ENCODE measurements around the gene GSPT2. TPM values are rescaled to one million over a fixed set of nuclear protein-coding genes. Genes with fewer than 3 reads are reported as not detected.
"Not testable (repeated sequence)": the region's sequence is repeated elsewhere in the genome, so short reads cannot be mapped to it uniquely, and the experiment has no call there.

GSPT2 gene
- total RNA-seq = 1 to 10 TPM; 8.7 to 9.4 TPM
- long read RNA-seq, transcript GSPT2-201 (1 exons, 2,802 nt) = major isoform, 8 of 8 reads
- long read RNA-seq, partial matches to known transcripts = 0 of 8 reads
- long read RNA-seq, other reads (novel, unspliced or antisense) = 0 of 8 reads

DNA sequence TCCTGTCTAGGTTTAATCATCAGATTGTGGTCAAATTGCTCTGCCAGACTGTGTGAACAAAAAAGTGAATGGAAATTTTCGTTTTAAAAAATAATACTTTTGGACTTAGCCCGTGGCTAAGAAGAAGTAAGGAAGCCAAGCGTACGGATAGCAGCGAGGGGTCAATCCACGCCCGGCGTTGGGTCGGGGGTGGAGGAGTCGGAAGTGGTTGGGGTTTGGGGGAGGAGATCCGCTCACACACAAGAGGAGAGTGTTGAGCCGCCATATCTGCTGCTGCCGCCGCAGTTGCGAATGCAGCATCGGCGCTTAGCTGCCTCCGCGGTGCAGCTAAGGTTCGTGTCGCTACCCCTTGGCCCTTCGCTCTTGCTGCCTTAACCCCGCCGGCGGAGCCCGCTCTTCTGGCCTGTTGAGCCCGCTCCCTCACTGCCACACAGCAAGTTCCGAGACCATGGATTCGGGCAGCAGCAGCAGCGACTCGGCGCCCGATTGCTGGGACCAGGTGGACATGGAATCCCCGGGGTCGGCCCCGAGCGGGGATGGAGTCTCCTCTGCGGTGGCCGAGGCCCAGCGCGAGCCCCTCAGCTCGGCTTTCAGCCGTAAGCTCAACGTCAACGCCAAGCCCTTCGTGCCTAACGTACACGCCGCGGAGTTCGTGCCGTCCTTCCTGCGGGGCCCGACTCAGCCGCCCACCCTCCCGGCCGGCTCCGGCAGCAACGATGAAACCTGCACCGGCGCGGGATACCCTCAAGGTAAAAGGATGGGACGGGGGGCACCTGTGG, at the start of gene GSPT2:
Gene GSPT2 (plus strand): TSS at position 264 of the 779 bp plus-strand sequence. CDS start 185 bp downstream, at position 449.
- peak; percentile 99 for ATAC-seq
- peak; percentile 64 for DNase-seq
- intact Hi-C loops (cut with DNase I) = no loop called here

DNA sequence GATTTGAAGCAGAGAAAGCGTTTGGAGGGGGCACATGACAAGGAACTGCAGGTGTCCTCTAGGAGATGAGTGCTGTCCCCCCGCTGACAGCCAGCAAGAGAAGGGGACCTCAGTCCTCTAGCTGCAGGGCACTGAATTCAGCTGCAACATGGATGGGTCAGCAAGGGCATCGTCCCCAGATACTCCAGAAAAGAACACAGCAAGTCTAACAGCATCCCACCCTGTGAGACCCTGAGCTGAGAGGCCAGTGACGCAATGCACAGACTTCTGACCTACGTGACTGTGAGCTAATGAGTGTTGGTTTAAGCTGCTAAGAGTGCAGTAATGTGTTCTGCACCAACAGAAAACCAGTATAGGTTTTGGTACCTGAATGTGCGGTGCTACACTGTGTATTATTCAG, 49.0 kb upstream of the GSPT2 start:
- intact Hi-C loops (cut with DNase I) = no loop called here
- no peak for DNase-seq
- ATAC-seq = no peak

DNA sequence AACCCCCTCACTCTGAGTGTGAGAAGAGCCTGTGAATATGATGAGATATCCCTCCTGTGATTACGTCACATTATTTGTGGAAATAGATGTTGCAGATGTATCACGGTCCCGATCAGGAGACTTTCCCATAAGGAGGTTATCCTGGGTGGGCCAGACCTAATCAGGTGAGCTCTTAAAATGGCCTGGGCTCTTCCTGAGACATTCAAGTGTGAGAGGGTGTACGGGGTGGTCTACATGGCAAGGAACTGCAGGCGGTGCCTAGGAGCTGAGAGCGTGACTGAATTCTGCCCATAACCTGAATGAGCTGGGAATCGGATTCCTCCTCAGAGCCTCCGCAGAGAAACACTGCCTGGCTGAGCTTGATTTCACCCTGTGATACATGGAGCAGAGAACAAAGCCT, 45.8 kb upstream of the GSPT2 start:
- DNase-seq = no peak
- ATAC-seq = no peak
- intact Hi-C loops (cut with DNase I) = no loop called here

DNA sequence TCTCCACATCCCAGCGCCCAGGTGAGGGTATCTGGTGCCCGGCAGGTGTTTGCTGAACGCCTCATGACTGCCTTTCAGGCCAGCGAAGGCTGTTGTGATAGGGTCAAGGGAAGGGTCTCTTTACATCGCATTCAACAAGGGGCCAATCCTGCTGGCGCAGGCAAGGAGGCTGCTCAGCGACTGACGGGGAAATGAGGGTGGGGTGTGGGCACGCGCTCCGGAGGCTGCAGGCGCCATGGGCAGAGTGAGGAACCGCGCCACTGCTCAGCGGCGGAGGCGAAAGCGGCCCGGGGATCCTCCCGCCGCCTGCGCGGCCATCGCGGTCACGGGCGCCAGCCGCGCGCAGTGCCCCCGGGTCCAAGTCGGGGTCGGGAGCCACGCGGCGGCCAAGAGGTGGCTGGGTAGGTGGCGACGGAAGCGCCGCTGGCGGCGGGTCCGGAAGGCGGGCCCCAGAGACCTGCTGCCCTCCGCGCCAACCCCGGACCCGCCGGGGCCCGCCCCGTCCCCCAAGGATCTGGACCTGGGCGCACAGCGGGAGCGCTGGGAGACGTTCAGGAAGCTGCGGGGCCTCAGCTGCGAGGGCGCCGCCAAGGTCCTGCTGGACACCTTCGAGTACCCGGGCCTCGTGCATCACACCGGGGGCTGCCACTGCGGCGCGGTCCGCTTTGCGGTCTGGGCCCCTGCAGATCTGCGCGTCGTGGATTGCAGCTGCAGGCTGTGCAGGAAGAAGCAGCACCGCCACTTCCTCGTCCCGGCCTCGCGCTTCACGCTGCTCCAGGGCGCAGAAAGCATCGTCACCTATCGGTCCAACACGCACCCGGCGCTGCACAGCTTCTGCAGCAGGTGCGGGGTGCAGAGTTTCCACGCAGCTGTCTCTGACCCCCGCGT, 32.7 kb upstream of the GSPT2 start, which contains the start of gene CENPVL1:
Gene CENPVL1 (plus strand): TSS at position 236 of the 888 bp plus-strand sequence. CDS start 0 bp downstream, at position 236.
- DNase-seq; intact Hi-C loops (cut with DNase I); ATAC-seq: not testable (repeated sequence)

DNA sequence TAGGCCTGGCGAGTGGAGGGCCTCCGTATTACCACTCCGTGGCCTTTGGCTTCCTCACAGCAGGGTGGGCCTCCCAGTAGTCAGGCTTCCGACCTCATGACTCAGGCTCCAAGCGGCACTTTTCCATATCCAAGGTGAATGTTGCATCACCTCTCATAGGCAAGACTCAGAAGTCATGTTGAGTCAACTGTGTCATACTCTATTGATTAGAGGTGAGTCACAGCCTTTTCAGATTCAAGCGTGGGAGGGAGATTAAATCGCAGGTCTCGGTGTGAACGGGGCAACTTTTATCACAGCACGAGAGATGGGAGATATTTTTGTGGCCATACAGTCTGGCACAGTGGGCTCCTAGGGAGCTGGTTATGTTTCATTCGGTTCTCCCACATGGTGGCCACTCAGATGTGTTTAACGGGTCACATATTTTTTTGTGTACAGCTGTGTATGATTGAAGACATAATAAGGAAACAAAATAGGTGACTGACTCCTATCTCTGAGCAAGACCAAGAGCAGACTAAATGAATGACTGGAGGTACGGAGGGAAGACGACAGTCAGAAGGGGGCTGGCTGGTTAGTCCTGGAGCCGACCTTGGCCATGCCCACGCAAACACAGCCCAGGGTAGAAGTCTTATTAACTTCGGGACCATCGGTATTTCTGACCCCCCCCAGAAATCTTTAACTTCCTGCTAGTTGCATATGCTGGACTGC, 30.1 kb upstream of the GSPT2 start:
- intact Hi-C loops (cut with DNase I); DNase-seq; ATAC-seq: not testable (repeated sequence)

DNA sequence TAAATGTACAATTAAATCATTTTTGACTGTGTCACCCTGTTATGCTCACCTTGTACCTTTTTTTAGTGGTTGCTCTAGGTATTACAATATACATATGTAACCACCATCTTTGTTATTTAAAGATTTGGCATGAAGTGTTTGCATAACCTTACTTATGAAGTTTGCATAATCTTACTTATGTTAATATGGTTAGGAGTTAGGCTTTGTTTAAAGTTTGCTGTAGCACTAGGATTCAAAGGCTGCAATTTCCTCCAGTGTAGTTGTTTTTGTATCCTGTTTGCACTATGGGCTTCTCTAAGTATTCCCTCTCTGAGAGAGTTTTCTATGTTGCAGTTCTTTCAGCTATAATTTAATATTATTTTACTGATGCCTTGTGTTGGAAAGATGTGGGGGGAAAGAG, 15.0 kb upstream of the GSPT2 start:
- ATAC-seq (no peak), DNase-seq (no peak)
- intact Hi-C loops (cut with DNase I) = no loop called here

DNA sequence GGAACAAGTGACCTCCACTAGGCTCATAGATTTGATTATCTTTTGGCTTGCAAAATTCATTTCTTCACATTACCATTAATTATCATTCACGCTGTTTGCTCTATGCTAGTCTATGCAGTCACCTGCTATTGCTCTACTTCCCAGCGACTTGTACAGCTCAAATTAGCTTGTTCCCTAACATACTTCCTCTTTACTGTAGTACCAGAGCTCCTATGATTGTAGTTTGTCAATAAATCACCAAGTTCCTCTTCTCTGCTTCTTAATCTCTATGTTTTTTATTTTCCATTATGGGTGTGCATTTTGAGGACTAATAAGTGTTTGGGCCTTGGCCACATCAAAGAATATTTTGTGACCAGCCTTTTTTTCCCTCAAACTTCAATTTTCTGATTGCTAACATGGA, 6.2 kb upstream of the GSPT2 start:
- intact Hi-C loops (cut with DNase I) = no loop called here
- DNase-seq (no peak), ATAC-seq (no peak)

DNA sequence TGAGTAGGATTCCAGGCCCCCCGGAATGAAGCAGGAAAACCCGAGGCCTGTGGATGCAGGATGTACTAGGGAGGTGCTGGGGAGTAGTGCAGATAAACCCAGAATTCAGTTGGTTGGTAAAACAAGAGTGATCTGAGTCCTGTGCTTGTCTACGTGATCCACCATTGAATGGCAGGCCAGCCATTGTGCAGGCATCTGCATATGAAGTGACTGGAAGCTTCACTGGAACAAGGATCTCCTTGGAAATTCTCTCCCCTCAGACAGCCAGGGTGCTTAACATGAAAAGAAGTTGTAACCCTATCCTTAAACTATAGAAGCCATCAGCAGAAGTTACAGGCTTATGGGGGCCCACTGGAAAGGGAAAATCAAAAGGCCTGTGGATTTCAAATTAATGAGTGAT, 656 bp upstream of the GSPT2 start:
- intact Hi-C loops (cut with DNase I) = no loop called here
- DNase-seq = no peak
- ATAC-seq = no peak

DNA sequence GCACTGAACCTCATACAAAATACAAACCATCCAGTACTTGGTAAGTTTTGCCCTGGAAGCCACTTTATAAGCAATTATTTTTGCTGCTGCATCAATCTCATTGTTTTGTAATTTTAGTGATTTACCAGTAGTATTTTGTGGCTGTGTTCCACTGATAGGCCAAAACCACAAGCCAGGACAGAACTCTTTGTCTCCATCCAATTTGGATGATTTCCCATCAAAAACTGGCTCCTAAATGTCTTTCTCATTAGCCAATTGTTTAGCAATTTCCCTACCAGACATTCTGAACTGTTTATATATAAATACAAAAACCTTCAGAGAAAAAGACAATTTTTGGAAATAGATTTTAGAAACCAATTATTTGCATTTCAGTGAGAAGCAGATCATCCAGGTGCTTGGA, 4.4 kb downstream of the GSPT2 start:
- no peak for ATAC-seq
- intact Hi-C loops (cut with DNase I) = no loop called here

DNA sequence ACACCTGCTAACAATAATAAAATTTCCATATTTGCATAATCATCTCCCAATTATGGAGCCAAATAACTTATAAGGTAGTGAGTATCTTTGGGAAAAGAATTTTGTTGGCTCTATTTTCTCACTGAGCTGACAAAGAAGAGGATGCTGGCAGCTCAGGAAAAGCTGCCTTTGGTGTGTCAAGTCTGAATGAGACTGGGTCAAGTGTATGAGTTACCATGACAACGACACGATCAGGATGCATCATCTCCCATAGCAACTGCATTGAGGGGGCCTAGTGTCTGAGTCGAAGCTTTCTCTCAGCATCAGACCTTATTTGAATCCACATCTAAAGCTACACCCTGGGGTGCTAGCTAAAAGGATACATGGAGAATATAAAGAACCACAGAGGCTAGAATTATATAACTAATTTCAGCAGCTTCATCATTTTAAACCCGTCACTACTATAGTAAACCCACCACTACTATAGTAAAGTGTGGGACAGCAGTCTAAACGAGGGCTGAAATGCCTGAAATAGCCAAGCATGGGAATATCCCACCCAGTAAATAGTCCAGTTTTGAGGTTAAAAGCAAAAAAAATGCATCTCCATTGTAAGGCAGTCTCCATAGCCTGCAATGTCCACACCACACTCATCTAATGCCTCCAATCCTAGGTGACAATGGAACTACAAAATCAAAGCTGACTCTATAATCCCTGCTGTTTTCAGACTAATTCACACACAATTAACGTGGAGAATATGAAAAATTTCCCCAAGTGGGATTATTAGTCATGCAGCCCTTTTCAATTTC, 16.0 kb downstream of the GSPT2 start:
- ATAC-seq (no peak), DNase-seq (no peak)
- intact Hi-C loops (cut with DNase I) = no loop called here

More for the DNA sequence above, 4.4 kb downstream of the GSPT2 start:
- DNase-seq = no peak

DNA sequence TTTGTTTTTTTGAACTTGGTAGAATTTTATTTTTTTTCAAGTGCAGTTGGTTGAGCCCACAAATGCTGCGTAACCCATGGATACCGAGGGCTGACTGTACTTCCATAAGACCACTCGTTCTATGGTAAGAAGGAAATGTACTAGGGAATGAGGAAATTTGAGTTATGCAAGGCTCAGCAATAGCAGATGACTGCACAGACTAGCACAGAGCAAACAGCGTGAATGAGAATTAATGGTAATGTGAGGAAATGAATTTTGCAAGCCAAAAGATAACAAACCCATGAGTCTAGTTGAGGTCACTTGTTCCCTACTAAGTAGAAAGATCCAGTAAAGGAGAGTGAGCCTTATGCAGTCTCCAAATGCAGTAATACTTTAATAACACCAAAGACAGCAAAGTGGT, 17.4 kb downstream of the GSPT2 start:
- ATAC-seq = no peak
- intact Hi-C loops (cut with DNase I) = no loop called here
- DNase-seq = no peak

DNA sequence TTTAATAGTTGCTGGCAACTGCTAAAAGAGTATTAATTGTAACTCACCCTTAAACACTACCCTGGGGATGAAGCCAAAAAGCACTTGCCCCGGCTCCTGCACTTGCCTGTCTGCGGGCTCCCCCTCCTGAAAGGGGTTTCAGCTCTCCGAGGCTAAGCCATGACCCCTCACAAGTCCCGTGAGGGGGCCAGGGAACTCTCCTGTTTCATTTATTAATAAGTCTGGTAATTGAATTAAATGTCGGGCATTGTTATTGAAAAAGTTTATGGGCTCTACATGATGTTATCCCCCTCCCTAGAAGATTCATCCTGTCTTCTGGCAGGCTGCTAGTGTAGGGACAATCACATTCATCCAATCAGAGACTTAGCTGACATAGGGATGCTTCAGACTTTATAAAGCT, 23.3 kb downstream of the GSPT2 start:
- no peak for ATAC-seq
- no peak for DNase-seq
- intact Hi-C loops (cut with DNase I) = no loop called here

DNA sequence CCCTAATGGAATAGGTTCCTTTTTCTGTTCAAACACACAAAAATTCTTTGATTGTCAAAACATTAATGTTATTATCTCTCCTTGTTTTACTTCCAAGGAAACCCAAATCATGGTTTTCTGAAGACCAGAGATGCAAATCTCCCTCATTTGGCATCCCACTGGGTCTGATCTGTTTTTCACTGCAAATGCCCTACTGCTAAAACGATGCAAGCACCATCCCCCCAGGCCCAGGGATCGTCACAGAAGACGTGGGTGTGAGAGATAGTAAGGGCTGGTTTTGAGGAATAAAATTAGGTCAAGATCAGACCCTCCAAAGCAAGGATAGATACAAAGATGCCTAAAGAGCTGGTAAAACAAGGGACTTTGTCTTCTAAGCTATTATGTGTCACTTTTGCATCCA, 33.6 kb downstream of the GSPT2 start:
- intact Hi-C loops (cut with DNase I) = no loop called here
- DNase-seq (no peak), ATAC-seq (no peak)

DNA sequence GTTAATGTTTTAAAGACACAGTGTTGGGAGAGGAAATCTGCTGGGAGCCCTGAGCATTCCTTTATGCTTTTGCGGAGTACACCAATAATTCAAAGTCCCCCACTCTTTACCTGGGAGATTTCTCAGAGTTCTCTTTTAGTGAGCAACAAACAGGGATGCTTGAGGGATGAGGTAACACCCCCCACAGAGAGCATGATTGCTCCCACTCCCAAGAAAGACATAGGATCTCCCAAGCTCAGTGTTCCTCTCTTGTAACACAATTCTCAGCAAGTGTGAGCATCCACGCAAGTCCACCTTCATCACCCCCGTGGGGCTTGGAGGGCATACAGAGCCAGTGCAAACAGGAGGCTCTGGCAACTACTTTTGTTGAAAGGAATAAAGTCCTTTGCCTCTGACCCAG, 36.1 kb downstream of the GSPT2 start:
- DNase-seq (no peak), ATAC-seq (no peak)
- intact Hi-C loops (cut with DNase I) = no loop called here

DNA sequence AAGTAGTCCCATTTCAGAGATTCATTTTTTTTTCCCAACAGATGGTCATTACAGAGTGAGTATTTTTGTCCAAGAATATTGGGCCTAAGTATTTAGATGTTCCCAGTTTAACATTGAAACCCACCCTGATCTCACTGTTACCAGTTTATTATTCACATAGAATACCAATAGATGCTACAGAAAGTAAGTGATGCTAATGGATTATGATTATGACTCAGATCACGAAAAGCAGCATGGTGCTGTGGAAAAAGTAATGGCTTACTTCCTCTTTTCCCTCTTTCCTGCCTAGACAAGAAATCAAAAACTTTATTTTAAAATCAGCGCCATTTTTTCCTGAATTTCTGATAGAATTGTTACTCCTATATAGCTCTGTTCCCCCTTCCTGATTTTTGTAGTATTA, 51.9 kb downstream of the GSPT2 start:
- ATAC-seq (no peak), DNase-seq (no peak)
- intact Hi-C loops (cut with DNase I) = no loop called here

Data from left cardiac atrium (tissue), 4 donors.